Left ventricle myocardium superior (tissue), 1 donor: ENCODE results near the gene CTNNA3. TPM values are rescaled to one million over a fixed set of nuclear protein-coding genes. Genes with fewer than 3 reads are reported as not detected.
"Not testable (repeated sequence)": the region's sequence is repeated elsewhere in the genome, so short reads cannot be mapped to it uniquely, and the experiment has no call there.

ENCODE experiments used
- ATAC-seq: fragments of 200-7000 bp; cut with Tn5 transposase; one replicate; pipeline ENCODE4 v1.9.1; 2020; ENCODE audit warnings: mild to moderate bottlenecking, moderate library complexity
- DNase-seq: peaks from one replicate; pipeline ENCODE4 v3.0.0-alpha.2; 2020
- intact Hi-C: fragments of 100-400 bp; cut with micrococcal nuclease; formaldehyde crosslinking; loops from one replicate; pipeline ENCODE4 v1.11.0; 2022
- total RNA-seq: library from RNA; stranded (reverse); fragmentation: NEBNext Ultra II Directional; extraction: Animal tissue kit (Norgen Biotek cat#: 25700); gene quantifications from one replicate; pipeline ENCODE4 v1.2.1, GENCODE V29; 2021
- donor health status: DM: no; HTN: yes; CAD: no; lungs with severe emphysema.

The CTNNA3 gene
- total RNA-seq, 1 donor from 2014 or later = 130 TPM

DNA sequence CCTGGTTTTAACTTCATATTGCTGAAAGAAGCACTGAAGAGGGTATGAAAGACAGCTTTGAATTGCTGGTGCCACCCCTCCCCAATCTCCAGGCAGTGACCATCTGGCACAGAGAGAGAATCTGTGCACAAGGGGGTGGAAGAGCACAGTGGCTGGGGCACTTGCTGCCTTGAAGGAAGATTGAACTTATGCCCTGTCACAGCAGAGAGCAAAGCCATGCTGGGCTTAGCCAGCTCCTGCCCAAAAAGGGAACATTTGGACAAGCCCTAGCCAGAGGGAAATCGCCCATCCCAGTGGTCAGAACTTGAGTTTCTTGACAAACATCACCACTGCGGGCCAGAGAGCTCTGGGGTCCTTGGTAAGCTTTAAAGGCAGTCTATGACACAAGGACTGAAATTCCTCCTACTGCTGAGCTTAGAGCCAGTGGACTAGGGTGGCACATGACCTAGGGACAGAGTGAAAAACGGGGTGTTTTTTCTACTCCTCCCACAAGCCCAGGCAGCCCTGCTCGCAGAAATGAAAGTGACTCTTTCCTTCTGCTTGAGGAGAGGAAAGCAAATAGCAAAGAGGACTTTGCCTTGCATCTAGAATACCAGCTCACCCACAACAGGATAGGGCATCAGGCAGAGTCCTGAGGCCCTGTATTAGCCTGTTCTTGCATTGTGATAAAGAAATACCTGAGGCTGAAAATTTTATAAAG is 257.2 kb downstream of the CTNNA3 start:
- ATAC-seq = peak; percentile 38
- no peak for DNase-seq
- intact Hi-C loops = no loop called here

DNA sequence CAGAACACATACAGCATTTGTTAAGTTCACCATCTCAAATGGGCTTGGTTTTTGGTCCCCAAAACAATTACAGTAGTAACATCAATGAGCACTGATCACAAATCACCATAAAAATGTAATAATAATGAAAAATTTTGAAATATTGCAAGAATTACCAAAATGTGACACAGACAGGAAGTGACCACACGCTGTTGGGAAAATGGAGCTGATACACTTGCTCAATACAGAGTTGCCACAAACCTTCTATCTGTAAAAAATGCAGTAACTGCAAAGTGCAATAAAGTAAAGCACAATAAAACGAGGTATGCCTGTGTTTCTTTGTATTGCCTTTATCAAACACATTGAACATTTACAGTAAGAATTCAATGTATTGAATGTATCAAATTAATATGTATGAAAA is 262.7 kb downstream of the CTNNA3 start:
- no peak for ATAC-seq
- intact Hi-C loops = no loop called here
- DNase-seq = no peak

DNA sequence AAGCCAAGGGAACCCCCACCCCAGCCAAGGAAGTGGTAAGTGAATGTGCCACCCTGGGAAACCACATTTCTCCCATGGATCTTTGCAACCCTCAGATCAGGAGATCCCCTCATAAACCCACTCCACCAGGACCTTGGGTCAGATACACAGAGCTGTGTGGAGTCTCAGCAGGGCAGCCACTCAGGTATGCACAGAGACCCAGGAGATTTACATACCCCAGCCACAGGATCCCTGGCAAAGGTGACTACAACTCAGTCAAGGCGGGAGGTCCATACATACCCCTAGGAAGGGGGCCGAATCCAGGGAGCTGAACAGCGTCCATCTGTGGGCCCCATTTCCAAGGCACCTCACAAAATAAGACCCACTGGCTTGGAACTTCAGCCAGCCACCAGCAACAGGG is 293.4 kb downstream of the CTNNA3 start:
- ATAC-seq (no peak), DNase-seq (no peak)
- intact Hi-C loops = no loop called here

GRCh38 chr10:67401711-67402110 is 294.3 kb downstream of the CTNNA3 start:
- DNase-seq = no peak
- intact Hi-C loops = no loop called here
- no peak for ATAC-seq

- ATAC-seq, intact Hi-C loops, DNase-seq: not testable (repeated sequence)
Observed at GRCh38 chr10:67386841-67387533, 309.0 kb downstream of the CTNNA3 start.

GRCh38 chr10:67386260-67386659 is 309.7 kb downstream of the CTNNA3 start:
- ATAC-seq (no peak), DNase-seq (no peak)
- intact Hi-C loops = no loop called here

DNA sequence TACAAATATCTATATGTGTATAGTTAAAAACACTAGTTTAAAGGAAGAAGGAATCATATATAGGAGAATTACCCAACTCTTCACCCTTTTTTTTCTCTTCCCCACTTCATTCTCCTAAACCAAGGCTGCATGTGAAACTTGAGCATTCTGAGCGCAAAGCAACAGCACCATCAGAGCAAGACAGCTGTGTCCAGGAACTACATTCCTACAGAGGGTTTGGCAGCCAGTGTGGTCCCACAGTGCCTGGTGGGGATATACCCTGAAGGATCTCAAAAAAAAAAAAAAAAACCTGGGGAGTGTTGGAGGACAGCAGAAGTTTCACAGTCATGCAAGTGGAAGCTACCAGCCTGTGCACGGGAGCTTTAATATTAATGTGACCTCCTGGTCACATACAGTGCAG is 310.4 kb downstream of the CTNNA3 start:
- DNase-seq (no peak), ATAC-seq (no peak)
- intact Hi-C loops = no loop called here

DNA sequence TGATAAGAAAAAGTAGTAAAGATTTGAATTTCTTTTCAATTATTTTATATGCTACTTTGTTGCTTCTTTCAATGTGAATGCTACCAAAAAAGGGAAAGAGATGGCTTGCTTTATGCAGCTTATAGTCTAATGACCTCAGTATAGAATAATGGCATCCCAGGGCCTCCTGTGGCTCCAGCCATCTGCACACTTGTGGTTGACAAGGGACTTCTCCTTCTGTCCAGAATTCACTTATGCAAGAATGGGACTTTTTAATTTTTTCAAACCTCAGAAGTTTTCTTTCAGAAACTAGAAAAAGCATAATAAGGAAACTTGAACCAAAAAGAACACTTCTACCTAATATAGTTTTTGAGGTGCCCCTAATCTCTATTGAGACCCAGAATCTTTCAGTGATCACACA is 310.9 kb downstream of the CTNNA3 start:
- intact Hi-C loops = no loop called here
- DNase-seq = no peak
- no peak for ATAC-seq

DNA sequence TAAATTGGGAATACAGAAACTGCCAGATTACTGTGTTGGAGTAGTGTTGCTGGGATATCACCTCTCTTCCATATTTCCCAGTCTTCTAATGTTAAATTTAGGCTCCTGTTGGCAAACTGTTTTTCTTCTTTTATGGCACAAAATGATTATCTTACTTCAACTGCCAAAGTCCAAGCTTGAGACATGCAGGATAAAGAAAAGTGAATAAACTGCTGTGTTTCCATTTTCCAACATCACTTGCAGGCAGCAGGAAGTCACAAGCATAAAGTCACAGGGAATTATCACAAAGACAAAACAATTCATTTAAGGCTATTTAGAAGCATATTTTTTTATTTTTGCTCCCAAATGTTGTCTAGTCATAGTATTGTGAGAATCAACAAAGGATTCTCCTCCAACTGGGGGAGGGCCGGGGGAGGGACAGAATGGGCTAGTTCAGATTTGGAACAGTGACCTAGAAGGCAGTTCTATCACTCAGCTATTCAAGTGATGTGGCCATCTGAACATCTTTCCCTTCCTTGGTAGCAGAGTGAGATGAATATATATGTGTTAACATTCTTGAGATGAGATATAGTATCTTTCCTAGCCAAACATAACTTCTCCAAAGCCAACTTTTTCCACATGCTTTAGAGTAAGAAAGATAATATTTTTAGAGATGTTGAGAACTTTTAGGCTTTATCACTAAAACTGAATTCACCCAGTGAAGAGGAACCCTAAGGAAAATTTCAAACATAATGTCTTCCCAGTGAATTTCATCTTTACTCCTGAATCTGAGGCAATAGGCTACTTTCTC is 364.7 kb downstream of the CTNNA3 start:
- no peak for DNase-seq
- no peak for ATAC-seq
- intact Hi-C loops = no loop called here

- intact Hi-C loops = no loop called here
- no peak for ATAC-seq
- DNase-seq = peak; percentile 23
Observed at GRCh38 chr10:67327626-67328535, 368.1 kb downstream of the CTNNA3 start.

DNA sequence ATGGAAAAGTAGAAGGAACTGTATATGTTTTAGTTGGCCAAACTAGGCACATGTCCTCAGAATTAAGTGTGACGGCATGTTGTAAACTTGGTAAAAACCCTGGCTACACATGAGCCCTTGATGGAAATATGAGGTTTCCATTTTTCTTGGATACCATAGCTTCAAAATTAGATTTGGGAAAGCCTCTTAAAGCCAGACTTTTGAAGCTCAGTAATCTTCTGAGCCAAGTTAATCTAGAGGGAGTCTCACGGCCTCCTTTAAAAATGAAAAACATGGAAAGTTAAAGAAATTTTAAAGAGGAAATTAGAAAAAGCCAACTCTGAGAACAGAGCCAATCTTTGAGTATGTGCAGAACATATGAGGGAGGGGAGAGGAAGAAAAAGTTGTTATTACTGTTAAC is 376.0 kb downstream of the CTNNA3 start:
- DNase-seq = no peak
- intact Hi-C loops = no loop called here
- no peak for ATAC-seq

- DNase-seq (no peak), ATAC-seq (no peak)
- intact Hi-C loops = no loop called here
Observed at GRCh38 chr10:67308912-67309311, 387.1 kb downstream of the CTNNA3 start.

DNA sequence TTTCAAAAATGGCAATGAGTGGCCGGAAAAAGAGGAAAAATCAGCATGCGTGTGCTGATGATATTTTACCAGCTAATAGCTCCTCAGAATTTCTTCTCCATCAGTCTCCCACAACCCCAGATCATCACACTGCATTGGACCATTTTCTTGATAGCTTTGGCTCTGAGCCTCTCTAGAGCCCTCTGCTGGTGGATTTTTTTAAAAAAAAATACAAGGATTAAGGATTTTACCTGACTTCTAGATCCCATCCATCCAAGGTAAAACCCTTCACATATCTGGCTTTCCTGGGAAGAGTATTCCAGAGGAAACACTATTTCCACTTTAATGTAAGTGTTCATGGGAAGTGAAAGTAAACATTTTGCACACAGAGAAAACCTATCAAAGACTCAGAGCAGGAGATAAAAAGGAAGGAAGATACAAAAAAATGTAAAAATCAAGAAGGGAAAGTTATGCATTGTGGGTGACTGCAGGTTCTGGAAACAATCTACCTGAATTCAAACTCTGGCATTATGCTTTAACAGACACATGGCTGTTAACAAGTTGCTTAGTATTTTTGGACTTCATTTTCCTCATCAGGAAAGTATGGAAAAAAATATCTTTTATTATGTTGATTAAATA is 389.3 kb downstream of the CTNNA3 start:
- no peak for DNase-seq

DNA sequence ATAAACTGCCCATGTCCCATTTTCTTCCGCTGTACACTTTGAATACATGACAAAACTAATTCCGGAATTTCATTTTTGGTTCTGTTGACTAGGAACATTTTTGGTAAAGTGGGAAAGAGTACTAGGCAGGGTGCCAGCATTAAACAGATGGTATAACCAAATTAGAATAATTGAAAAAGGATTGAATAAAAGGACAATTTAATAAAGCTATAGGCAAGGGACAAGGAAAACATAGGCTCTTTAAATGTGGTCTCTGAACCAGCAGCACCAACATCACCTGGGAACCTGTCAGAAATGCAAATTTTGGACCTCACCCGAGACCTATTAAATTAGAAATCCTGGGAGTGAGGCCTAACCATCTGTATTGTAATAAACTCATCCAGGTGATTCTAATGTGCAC is 393.3 kb downstream of the CTNNA3 start:
- intact Hi-C loops = no loop called here
- DNase-seq (no peak), ATAC-seq (no peak)

More for the DNA sequence above, 389.3 kb downstream of the CTNNA3 start:
- no peak for ATAC-seq
- intact Hi-C loops = no loop called here

- intact Hi-C loops = no loop called here
- ATAC-seq (no peak), DNase-seq (no peak)
Observed at GRCh38 chr10:67299761-67300160, 396.2 kb downstream of the CTNNA3 start.

- DNase-seq = no peak
- ATAC-seq = no peak
- intact Hi-C loops = no loop called here
Observed at GRCh38 chr10:67297637-67298181, 398.3 kb downstream of the CTNNA3 start.

- no peak for ATAC-seq
- DNase-seq = no peak
- intact Hi-C loops = no loop called here
Observed at GRCh38 chr10:67296926-67297325, 399.1 kb downstream of the CTNNA3 start.

GRCh38 chr10:67288688-67289410 is 407.1 kb downstream of the CTNNA3 start:
- DNase-seq (no peak), ATAC-seq (no peak)
- intact Hi-C loops = no loop called here
